HG03432 (cell line): ENCODE measurements around the gene HADH.
"Not testable (repeated sequence)": the region's sequence is repeated elsewhere in the genome, so short reads cannot be mapped to it uniquely, and the experiment has no call there.

Experiments used
- ATAC-seq: cut with Tn5 transposase; IDR thresholded peaks from one replicate; pipeline ENCODE4 v1.9.1; 2021; ENCODE audit warnings: mild to moderate bottlenecking, moderate library complexity; ENCODE audit not compliant: unreplicated experiment

HADH gene

DNA sequence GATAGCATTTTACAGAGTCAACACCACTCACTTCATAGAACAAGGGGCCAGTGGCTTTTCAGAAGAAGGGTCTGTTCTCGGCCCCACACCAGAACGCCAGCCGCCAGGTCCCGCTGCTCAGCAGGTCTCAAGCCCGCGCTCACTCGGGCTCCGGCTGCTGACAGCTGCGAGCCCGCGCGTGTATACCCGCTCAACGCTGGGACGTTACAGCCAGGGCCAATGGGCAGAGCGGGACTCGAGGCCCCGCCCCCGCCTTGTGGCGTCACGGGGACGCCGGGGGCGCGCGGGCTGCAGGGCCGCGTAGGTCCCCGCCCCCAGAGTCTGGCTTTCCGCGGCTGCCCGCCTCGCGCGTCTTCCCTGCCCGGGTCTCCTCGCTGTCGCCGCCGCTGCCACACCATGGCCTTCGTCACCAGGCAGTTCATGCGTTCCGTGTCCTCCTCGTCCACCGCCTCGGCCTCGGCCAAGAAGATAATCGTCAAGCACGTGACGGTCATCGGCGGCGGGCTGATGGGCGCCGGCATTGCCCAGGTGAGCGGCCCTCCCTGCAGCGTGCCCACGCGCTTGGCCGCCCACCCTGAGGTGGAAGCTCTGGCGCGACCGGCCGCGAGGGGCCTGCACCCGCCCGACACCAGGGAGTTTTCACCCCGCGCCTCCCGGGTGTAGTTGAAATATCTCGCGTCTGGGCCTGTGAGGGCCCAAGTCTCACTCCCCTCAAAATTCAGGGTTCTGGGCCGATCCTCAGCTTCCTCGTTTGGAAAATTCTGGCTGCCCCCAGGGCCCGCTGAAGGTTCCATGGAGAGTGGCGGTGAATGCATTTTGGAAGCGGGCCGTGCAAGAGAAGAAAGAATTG lies at the start of gene HADH:
Gene HADH (plus strand): TSS at position 353 of the 850 bp plus-strand sequence. CDS start 44 bp downstream, at position 397.
- peak; percentile 96 for ATAC-seq

DNA sequence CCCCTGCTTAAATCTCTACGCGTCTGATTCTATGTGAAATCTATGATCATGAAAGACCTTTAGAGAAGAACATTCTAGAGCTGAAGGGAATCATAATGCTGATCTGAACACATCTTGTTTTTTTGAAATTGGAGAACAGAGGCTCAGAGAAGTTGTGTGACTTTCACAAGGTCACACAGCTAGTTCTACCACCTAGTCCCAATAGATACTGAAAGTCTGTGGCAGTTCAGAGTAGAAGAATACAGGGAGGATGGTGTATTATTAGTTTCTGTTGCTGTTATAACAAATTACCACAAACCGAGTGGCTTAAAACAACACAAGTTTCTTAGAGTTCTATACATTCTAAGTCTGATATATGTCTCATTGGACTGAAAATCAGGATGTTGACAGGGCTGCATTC lies 43.9 kb upstream of the HADH start:
- ATAC-seq: no peak

DNA sequence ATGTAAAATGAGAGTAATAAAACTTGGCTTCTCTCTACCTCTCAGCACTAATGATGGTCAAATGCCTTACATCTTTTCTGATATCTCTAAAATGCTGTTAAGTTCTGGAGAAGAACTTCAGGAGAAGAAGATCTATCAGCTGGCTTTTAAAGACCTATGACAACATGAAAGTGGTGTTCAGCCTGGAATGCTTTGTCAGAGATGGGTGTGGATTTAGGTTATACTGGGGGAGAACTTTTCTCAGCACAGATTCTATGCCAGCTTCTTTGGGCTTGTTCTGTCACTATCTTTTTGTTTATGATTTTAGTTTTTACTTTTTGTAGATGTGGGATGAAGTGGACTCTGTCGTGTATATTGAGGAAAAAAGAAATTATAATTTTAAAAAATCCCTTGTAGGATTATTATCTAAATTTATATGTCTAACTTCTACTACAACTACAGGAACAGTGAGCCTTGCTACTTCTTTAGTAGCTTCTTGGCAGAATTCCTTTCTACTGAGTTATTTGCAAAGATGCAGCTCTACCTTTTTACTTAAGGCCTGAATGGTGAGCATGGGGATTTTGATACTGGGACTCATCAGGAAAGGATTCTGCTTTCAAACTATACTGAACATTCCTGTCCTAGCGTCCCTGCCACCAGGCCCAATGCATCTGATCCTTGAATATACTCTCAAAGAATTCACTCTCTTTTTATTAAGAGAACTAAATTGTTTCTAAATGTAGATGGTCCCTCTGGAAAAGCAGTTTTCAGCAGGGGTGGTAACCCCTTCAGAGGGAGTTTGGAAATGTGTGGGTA lies 38.7 kb upstream of the HADH start:
- ATAC-seq: no peak

DNA sequence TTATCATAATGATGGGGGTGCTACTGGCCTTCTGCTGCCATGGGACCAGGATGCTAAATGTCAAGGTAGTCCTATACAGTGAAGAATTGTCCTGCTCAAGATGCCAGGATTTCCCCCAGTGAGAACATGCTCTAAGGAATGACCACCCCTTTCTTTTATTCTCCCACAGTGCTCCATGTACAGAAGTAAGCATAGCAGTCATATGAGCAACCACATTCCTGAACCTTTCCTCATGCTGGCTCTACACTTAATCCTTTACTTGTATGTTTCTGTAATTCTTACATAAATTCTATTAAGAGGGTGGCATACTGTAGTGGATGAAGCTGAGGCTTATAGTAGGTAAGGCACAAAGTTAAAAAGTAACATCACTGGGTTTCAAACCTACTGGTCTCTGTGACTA lies 38.1 kb upstream of the HADH start:
- no peak for ATAC-seq

DNA sequence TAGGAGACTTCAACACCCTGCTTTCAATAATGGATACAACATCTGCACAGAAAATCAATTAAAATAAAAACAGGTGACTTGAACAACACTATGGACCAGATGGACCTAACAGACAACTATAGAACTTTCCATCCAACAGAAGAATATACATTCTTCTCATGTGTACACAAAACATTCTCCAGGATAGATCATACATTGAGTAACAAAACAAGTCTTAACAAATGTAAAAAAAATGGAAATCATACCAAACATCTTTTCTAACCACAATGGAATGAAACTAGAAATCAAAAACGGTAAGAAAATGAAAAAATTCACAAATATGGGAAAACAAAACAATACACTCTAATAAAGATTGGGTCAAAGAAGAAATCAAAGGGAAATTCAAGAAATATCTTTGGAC lies 33.7 kb upstream of the HADH start:
- no peak for ATAC-seq

DNA sequence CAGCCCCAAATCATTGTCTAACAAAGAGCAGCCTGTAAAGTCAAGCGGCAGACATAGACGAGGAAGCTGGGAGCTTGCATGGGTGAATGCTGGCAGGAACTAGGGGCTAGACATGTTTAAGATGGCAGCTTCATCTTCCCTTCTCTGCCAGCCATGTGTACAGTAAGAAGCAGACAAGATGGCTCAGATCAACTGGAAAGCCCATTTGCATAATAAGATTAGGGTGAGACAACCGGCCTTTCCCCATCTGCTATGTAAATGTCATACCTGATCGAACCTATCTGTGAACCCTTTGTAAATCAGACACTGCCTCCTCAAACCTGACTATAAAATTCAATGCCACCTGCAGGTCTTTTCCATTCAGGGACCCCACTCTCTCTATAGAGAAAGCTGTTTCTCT lies 22.8 kb upstream of the HADH start:
- no peak for ATAC-seq

DNA sequence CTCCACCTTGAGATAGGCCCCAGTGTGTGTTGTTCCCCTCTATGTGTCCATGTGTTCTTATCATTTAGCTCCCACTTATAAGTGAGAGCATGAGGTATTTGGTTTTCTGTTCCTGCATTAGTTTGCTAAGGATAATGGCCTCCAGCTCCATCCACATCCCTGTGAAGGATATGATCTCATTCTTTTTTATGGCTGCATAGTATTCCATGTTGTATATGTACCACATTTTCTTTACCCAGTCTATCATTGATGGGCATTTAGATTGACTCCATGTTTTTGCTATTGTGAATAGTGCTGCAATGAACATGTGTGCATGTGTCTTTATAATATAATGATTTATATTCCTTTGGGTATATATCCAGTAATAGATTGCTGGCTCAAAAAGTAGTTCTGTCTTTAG lies 22.2 kb upstream of the HADH start:
- ATAC-seq: not testable (repeated sequence)

DNA sequence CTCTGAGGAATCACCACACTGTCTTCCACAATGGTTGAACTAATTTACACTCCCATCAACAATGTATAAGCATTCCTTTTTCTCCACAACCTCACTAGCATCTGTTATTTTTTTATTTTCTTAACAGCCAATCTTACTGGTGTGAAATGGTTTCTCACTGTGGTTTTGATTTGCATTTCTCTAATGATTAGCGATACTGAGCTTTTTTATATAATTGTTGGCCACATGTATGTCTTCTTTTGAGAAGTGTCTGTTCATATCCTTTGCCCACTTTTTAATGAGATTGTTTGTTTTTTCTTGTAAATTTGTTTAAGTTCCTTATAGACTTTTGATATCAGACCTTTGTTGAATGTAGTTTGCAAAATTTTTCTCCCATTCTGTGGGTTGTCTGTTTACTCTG lies 21.8 kb upstream of the HADH start:
- not testable (repeated sequence) for ATAC-seq

DNA sequence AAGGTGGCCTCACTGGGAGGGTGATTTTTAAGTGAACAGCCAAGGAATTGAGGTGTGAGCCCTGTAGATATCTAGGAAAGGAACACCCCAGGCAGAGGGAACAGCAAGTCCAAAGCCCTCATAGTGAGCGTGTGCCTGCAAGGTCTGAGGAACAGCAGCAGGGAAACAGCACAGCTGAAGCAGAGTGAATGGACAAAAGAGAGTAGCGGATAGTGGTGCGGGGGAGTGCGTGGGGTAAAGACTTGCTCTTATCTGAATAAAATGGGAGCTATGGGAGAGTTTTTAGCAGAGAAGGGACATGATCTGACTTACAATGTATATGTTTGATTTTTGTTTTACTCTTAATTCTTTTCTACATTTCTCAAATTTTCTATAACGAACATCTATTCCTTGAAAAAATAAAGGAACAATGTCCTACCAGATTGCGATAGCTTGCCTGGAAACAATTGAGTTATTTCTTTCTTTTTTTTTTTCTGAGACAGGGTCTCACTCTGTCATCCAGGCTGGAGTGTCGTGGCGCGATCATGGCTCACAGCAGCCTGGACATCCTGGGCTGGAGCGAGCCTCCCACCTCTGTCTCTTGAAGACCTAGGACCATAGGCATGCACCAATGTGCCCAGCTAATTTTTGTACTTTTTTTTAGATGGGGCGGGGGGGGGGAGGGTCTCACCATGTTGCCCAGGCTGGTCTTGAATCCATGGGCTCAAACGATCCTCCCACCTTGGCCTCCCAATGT lies 19.5 kb upstream of the HADH start:
- no peak for ATAC-seq

DNA sequence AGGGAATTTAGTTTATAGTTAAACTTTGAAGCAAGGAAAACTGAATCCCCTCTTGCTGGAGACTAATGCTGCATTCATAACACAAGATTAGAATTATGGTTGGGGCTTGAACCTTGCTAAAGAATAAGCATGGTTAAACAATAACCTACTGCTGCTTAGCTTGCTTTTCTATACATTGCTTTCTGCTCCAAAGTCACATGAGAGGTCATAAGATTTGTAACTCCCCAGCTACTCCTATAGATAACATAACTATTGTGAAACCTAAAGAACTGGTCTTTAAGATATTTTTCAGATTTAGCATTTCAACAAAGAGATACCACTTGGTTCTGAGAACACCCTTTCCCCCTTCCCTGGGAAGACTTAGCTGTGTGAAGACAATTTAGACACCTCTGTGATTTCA lies 17.1 kb upstream of the HADH start:
- no peak for ATAC-seq

DNA sequence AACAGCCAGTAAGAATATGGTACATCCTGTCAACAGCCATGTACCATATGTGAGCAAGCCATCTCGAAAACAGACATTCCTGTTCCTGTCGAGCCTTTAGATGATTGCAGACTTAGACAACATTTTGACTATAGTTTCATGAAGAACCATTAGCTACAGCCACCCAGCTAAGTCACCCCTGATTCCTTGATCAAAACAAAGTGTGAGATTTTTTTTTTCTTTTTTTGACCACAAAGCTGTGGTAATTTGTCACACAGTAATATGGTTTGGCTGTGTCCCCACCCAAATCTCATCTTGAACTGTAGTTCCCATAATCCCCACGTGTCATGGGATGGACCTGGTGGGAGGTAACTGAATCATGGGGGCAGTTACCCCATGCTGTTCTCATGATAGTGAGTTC lies 15.2 kb upstream of the HADH start:
- ATAC-seq: no peak

DNA sequence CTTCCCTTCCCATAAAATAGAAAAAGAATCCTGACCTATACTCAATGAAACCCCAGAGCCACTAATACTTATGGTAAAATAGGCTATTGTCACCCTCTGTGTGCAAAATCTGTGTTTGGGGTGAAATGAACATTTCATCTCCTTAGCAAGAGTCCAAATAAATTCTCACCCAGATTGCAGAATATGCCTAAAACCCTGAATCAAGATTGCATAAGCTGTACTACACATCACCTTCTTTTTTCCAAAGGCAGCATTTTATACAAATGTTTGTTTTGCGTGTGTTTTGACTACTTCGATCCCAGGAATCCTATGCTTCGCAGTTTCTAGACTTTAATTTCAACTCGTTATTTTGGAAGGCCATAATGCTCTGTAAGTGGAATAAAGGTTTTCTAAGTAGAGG lies 12.2 kb upstream of the HADH start:
- ATAC-seq: no peak

DNA sequence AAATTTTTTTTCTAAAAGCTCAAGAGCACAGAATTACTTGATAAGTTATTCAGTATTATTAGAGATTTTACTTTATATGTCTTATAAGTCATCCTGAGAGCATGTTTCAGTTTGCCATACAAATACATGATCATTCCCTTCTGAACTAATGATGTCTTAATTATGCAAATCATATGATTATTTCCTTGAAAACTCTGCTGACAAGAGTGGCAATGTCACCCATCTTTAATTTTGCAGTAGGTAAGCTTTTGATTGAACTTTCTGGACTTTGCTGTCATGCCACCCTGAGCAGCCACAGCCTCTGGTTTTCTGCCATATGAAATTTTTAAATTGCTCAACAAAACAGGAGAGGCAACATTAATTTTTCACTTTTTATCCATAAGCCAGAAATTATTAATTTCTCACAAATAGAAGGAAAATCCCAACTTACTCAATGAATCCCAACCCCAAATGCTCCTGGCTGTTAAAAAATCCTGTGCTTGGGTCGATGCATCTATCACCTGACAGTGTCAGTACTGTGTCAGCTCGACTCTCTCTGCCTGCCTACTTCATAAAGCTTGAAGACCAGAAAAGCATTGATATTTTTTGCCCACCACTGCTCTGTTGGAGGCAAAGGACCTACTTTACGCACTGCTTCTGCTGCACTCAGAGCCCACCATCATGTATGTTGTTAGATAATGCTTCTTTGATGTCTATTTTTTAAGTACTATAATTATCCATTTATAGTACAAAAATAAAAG lies 11.6 kb upstream of the HADH start:
- ATAC-seq: no peak

DNA sequence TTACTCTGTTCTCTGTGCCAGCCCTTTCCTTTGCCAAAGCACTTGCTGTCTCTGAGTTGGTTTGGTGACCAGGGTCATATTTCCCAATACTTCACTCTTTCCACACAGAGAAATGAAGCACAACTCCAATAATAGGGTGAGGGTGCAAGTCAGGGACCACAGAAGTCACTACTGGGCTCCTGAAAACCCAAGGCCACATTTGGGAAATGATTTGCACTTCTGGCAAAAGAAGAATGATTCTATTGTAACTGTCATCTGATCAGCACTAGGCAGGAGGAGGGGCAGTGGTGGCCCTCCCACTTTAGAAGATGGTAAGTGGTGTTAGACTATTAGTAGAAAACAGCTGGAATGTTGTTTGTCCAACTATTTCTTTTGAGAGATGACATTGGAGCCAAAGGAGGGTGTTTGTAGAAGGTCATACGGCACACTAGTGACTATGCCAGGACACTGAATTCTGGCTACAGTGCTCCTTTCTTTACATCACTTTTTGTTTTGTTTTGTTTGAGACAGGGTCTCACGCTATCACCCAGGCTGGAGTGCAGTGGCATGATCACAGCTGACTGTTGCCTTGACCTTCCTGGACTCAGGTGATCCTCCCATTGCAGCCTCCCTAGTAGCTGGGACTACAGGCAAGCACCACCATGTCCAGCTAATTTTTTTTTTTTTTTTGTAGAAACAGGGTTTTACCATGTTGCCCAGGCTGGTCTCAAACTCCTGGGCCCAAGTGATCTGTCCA lies 10.8 kb upstream of the HADH start:
- ATAC-seq: no peak

DNA sequence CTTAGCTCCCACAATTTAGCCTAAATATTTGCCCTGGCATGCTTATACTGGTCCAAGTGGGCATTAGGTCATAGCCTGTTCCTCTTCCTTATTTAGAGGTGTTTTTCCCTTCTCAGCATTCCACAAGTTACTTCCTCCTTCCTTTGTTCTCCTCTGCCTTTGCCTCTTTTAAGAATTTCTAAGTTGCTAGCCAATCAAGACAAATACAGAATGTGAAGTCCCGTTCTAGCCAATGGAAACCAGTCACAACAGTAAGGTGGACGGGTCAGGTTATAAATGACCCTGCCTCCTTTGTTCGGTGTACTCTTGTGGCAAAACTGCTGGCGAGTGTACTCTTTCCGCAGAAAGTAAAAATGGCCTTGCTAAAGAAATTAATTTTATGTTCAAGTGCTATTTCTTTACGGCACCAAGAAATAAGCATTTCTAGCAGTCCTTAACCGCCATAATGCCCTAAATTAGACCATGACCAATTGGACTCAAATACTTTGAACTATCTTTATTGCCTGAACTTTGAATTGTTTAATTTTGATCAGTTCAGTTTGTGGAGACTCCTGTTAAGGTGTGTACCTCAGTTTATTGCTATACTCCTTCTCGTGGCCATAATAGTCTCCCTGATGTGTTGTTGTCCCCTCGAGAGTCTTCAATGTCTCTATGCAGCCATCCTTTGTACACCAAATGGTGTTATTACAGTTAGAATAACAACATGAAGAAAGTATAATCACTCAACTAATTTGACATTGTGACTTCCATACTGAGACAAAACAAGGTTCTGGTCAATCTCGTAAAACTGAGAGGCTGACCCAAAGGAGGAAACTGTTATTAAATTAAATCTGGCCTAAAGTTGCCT lies 1.6 kb upstream of the HADH start:
- ATAC-seq: no peak

DNA sequence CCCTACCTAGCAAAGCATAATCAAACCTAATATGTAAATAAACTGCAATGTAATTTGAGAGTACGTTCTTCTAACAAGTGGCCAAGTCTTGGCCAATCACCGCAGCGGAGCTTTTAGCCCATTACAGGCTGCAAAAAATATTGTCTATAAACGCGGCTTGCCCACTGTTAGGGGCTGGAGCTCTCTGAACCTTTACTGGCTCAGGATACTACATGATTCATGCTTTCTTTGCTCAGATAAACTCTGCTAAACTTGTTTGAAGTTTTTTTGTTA lies 990 bp upstream of the HADH start:
- ATAC-seq: no peak

DNA sequence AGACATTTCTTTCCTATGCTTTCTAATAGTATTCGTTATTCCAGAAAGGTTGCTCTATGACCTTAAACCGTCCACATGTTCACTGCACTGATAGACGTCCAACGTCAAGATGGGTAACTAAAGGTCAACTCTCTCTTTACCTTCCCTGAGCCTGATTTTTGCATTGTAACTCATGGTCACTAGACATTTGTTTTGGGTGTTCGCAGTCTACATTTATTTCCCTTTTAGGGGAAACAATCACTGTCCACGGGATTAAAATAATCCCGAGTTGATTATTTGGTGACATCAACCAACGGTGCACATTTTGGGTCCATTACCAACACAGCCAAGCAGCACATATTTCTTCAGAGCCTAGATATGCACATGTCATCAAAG lies 540 bp upstream of the HADH start:
- no peak for ATAC-seq

DNA sequence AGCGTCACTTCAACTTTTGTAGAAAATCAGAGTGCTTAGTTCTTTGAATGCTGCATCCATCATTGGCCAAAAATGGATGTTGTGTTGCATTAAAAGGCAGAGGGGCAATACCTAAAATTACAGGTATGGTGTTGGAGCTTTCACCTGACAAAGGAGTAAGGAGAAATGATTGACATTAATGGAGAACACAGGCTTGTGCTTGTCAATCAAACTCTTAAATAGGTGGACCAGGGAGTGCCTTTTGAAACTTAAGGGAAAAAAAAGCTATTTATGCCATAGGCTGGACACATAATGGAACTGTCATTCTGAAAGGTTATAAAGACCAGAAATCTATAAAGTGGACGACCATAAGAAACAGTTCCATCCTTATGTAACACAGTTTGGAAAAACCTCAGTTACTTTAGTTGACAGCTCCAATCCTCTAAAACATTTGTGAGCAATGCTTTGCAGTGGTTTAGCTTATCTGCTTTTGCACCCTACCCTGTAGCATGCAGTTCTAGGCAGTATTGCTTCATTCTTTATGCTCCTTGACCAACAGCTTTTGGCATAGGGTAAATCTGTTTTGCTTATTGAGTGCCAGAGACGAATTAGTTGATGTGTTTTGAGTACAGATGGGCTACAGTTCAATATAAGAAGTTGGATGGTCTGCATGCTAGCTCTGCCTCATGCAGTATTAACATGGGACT lies 2.4 kb downstream of the HADH start:
- no peak for ATAC-seq

DNA sequence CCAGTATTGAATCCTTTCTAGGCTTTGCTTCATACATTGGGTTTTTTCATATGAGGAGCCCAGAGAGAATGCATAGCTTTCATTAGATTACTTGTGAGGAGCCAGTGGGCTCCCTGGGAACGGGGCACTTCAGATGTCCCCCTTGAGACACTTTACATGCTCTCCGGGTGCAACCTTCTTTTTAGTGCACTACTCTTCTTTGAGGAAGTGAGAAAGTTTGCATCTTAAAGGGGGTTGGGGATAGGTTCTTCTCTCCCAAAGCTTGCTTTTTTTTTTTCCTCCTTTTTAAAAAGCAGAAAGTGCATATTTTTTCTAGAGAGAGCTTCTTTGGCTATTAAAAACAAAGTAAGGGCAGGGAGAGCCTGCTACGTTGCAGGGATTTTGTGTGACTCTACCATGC lies 4.3 kb downstream of the HADH start:
- peak; percentile 33 for ATAC-seq
